ENCODE results near the gene FBXW11.

The FBXW11 gene

GRCh38 chr5:172006321-172007174 lies at the start of gene FBXW11:
TSS of gene FBXW11 (minus strand) at chr5:172006638. CDS start at chr5:172006502, 136 bp downstream.
- peak within 1 kb of the TSS; percentile 96 for H3K4me3 ChIP-seq (ENCODE audit: low read length)
- TF ChIP-seq CTCF (conservative IDR thresholded peaks at IDR 0.05; ENCODE audit: low read length), result no peak
- DNase-seq (ENCODE audit: low read depth), result peak; percentile 96

GRCh38 chr5:172055996-172056395 lies 49.6 kb upstream of the FBXW11 start:
- no peak for DNase-seq (ENCODE audit: low read depth)
- H3K4me3 ChIP-seq (ENCODE audit: low read length), result no peak overlapping the region
- no peak for TF ChIP-seq CTCF (conservative IDR thresholded peaks at IDR 0.05; ENCODE audit: low read length)

GRCh38 chr5:172055421-172055820 lies 49.0 kb upstream of the FBXW11 start:
- H3K4me3 ChIP-seq (ENCODE audit: low read length), result no peak overlapping the region
- DNase-seq (ENCODE audit: low read depth), result no peak
- TF ChIP-seq CTCF (conservative IDR thresholded peaks at IDR 0.05; ENCODE audit: low read length), result no peak

GRCh38 chr5:172054611-172055153 lies 48.2 kb upstream of the FBXW11 start:
- no peak for TF ChIP-seq CTCF (conservative IDR thresholded peaks at IDR 0.05; ENCODE audit: low read length)
- H3K4me3 ChIP-seq (ENCODE audit: low read length), result no peak overlapping the region
- DNase-seq (ENCODE audit: low read depth), result no peak

- DNase-seq (ENCODE audit: low read depth), result peak; percentile 49
- TF ChIP-seq CTCF (conservative IDR thresholded peaks at IDR 0.05; ENCODE audit: low read length), result no peak
- no peak overlapping the region for H3K4me3 ChIP-seq (ENCODE audit: low read length)
Measured at GRCh38 chr5:172052450-172053236, 46.2 kb upstream of the FBXW11 start.

- DNase-seq (ENCODE audit: low read depth), result no peak
- no peak overlapping the region for H3K4me3 ChIP-seq (ENCODE audit: low read length)
- TF ChIP-seq CTCF (conservative IDR thresholded peaks at IDR 0.05; ENCODE audit: low read length), result no peak
Measured at GRCh38 chr5:172051643-172052339, 45.4 kb upstream of the FBXW11 start.

All from AG10803 (cell line).